Tibial nerve (tissue), 4 donors: ENCODE results near the gene SPAG17.

Experiments used
- EP300 ChIP-seq, 2 donors: sonication (generic); formaldehyde crosslinking; IDR thresholded peaks; one replicate each; pipeline ENCODE4 v1.6.1; 2017; ENCODE audit warnings: antibody characterized with exemption in 2 of 2, mild to moderate bottlenecking in 1 of 2
- POLR2A ChIP-seq, 2 donors: fragments of 450-650 bp; IDR thresholded peaks; one replicate each; pipeline ENCODE4 v1.6.1; 2017; ENCODE audit warnings: antibody characterized with exemption in 2 of 2, mild to moderate bottlenecking in 2 of 2, moderate library complexity in 2 of 2
- TF ChIP-seq, protein P1 (sequence below), 5 experiments: fragments of 200-600 bp in 3 of 5; fragments of 450-650 bp in 2 of 5; sonication (generic) in 3 of 5; IDR thresholded peaks; one replicate each; pipeline ENCODE4 v1.5.1; 2016 to 2019; ENCODE audit warnings: antibody characterized with exemption in 5 of 5, mild to moderate bottlenecking in 3 of 5, moderate library complexity in 2 of 5

DNA sequence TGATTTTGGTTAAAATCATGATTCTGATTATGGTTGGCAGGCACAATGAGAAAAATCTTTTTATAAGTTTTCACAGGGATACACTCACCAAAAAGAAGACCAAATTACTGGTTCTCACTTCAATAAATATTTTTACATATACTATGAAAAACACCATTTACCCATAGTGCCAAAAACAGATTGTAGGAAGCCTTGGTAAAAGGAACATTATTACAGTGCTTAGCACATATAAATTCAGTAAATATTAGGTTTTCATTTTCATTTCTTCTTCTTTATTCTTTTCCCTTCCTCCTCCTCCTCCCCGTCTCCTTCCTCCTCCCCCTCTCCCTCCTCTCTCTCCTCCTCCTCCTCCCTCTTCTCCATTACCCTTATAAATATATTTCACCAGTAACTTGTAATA, 15.8 kb upstream of the SPAG17 start:
- TF ChIP-seq, protein P1, sequence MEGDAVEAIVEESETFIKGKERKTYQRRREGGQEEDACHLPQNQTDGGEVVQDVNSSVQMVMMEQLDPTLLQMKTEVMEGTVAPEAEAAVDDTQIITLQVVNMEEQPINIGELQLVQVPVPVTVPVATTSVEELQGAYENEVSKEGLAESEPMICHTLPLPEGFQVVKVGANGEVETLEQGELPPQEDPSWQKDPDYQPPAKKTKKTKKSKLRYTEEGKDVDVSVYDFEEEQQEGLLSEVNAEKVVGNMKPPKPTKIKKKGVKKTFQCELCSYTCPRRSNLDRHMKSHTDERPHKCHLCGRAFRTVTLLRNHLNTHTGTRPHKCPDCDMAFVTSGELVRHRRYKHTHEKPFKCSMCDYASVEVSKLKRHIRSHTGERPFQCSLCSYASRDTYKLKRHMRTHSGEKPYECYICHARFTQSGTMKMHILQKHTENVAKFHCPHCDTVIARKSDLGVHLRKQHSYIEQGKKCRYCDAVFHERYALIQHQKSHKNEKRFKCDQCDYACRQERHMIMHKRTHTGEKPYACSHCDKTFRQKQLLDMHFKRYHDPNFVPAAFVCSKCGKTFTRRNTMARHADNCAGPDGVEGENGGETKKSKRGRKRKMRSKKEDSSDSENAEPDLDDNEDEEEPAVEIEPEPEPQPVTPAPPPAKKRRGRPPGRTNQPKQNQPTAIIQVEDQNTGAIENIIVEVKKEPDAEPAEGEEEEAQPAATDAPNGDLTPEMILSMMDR (IDR thresholded peaks at IDR 0.05) = no peak
- TF ChIP-seq EP300 (IDR thresholded peaks at IDR 0.05) = no peak
- TF ChIP-seq POLR2A (IDR thresholded peaks at IDR 0.05) = no peak
